KMS-11 (cell line): Measurements from ENCODE around the gene SLC29A3.

ENCODE experiments used
- H2AFZ ChIP-seq: fragments of 200-600 bp; sonication (generic); 2 replicates; pipeline ENCODE4 v1.6.1; 2016; ENCODE audit warnings: antibody characterized with exemption, mixed run types, low read depth
- H3K27ac ChIP-seq: fragments of 200-600 bp; sonication (generic); 2 replicates; pipeline ENCODE4 v1.6.1; 2016; ENCODE audit warnings: mild to moderate bottlenecking, mixed run types
- H3K27me3 ChIP-seq: fragments of 200-600 bp; sonication (generic); 2 replicates; pipeline ENCODE4 v1.6.1; 2017; ENCODE audit warnings: mild to moderate bottlenecking, low read depth, mixed run types, moderate library complexity; ENCODE audit not compliant: insufficient read depth
- H3K36me3 ChIP-seq: fragments of 200-600 bp; sonication (generic); 2 replicates; pipeline ENCODE4 v1.6.1; 2017; ENCODE audit warnings: mild to moderate bottlenecking, mixed run types; ENCODE audit not compliant: insufficient read depth
- H3K4me1 ChIP-seq: fragments of 200-600 bp; sonication (generic); 2 replicates; pipeline ENCODE4 v1.6.1; 2016; ENCODE audit warnings: mild to moderate bottlenecking, low read depth, mixed run types; ENCODE audit not compliant: poor library complexity, severe bottlenecking
- H3K4me2 ChIP-seq: fragments of 200-600 bp; sonication (generic); 2 replicates; pipeline ENCODE4 v1.7.0; 2016; ENCODE audit warnings: mild to moderate bottlenecking, mixed run types
- H3K4me3 ChIP-seq: fragments of 200-600 bp; sonication (generic); IDR thresholded peaks from 2 replicates; pipeline ENCODE4 v1.6.1; 2017; ENCODE audit warnings: low read depth, low read length, mixed read lengths; ENCODE audit not compliant: insufficient read depth
- H3K79me2 ChIP-seq: fragments of 200-600 bp; sonication (generic); 2 replicates; pipeline ENCODE4 v1.6.1; 2016; ENCODE audit warnings: low read depth, mixed run types; ENCODE audit not compliant: insufficient read depth
- H3K9ac ChIP-seq: fragments of 200-600 bp; sonication (generic); 2 replicates; pipeline ENCODE4 v1.6.1; 2016; ENCODE audit warnings: mild to moderate bottlenecking, mixed run types
- H4K20me1 ChIP-seq: fragments of 200-600 bp; sonication (generic); 2 replicates; pipeline ENCODE4 v1.6.1; 2016; ENCODE audit warnings: mild to moderate bottlenecking, mixed run types; ENCODE audit not compliant: insufficient read depth
- CTCF ChIP-seq: fragments of 200-600 bp; sonication (generic); conservative IDR thresholded peaks from 2 replicates; pipeline ENCODE4 v1.6.1; 2017; ENCODE audit warnings: low read depth, mild to moderate bottlenecking, antibody characterized with exemption, low read length, moderate library complexity, mixed read lengths

The SLC29A3 gene

GRCh38 chr10:71300555-71301370, 18.3 kb upstream of the SLC29A3 start:
- H3K27ac ChIP-seq, result no peak overlapping the region
- no peaks in the 10 kb centered on the region for H3K79me2 ChIP-seq
- no peak for TF ChIP-seq CTCF
- H2AFZ ChIP-seq, result no peak overlapping the region
- H3K4me1 ChIP-seq, result no peaks in the 10 kb centered on the region
- H4K20me1 ChIP-seq, result no peaks in the 10 kb centered on the region
- no peaks in the 10 kb centered on the region for H3K36me3 ChIP-seq
- peaks cover 47% of the 10 kb centered on the region; the same call in 1 of the 2 replicates for H3K27me3 ChIP-seq
- no peak overlapping the region for H3K4me3 ChIP-seq
- H3K4me2 ChIP-seq, result no peak overlapping the region
- H3K9ac ChIP-seq, result no peak overlapping the region

DNA sequence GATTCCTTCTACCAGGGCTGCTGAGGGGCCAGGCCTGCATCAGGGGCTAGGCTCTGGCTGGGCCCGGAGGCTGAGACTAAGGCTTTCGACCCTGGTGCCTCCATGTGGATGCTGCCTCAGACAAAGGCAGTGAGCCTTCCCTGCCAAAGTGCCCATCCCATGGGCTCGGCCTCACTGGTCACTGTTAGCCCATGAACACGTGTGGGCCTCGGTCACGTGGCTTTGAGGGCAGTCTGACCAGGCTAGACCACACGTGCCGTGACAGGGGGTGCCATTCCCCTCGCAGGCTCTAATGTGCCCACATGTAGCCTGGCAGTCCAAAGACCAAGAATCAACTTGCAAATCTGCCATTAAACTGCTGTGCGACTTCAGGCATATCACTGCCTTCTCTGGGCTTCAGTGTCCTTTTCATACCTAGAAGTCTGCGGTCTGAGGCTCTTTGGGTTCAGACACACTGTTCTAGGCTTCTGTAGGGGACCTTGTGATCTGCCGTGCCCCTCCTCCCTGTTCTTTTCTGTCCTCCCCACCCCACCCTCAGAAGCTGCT, 17.6 kb upstream of the SLC29A3 start:
- Histone ChIP-seq H3K4me3 (no peak overlapping the region), H3K27me3 (peaks cover 43% of the 10 kb centered on the region; the same call in 1 of the 2 replicates), H3K27ac (no peak overlapping the region), H3K9ac (no peak overlapping the region), H3K79me2 (no peaks in the 10 kb centered on the region), H3K4me2 (no peak overlapping the region), H3K36me3 (no peaks in the 10 kb centered on the region), H4K20me1 (no peaks in the 10 kb centered on the region), H3K4me1 (no peaks in the 10 kb centered on the region), H2AFZ (no peak overlapping the region)
- TF ChIP-seq CTCF, result no peak

DNA sequence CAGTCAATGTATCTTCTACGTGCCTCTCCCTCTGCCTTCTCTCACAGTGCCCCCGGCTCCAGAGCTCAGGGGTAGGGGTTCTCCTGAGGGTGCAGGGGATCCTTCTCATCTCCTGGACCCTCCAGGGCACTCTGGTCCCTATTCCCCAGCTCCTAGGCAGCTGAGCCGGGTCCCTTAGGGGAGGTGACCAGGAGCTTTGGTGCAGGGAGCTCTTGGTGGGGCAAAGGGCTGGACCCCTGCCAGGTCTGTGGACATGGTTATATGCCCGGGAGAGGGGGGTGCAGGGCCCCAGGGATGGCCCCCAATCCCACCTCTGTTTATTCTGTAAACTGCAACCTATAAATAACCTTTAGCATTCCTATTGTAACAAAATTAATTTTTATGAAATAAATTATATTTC, 16.6 kb upstream of the SLC29A3 start:
- H4K20me1 ChIP-seq, result no peaks in the 10 kb centered on the region
- no peak overlapping the region for H2AFZ ChIP-seq
- no peaks in the 10 kb centered on the region for H3K79me2 ChIP-seq
- no peak overlapping the region for H3K27ac ChIP-seq
- H3K27me3 ChIP-seq, result peaks cover 41% of the 10 kb centered on the region; the same call in 1 of the 2 replicates
- no peak overlapping the region for H3K4me2 ChIP-seq
- H3K4me1 ChIP-seq, result no peaks in the 10 kb centered on the region
- H3K9ac ChIP-seq, result no peak overlapping the region
- no peaks in the 10 kb centered on the region for H3K36me3 ChIP-seq
- no peak overlapping the region for H3K4me3 ChIP-seq
- TF ChIP-seq CTCF, result no peak

DNA sequence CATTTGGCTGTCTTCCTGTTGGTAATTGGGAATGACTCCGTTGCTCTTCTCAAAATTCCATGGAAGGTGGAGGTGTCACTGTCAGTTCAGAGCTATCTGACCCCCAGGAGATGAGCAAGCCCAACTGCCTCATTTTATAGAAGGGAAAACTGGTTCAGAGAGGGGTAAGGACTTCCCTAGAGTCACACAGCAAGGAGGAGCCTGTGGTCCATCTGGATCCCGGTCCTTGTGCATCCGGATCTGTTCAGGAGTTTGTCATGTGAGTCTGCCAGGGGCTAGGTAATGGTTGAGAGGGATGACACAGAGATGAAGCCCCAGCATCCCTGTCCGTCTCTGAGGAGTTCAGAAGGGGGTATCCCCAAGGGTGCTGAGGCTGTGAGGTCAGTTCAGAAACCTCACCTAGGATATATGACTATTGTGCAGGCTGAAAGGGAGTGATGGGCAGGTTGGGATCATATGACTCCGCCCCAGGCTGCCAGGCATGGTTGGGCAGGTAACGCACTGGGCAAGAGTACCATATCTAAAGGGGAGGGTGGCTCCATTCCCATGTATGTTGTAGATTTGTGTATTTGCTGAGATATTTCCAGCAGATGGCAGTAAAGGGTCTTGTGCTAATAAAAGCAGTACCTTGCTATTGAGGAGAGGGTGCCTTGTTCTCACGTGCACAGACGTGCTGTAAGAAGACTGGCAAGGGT, 16.0 kb upstream of the SLC29A3 start:
- Histone ChIP-seq H3K27ac (no peak overlapping the region), H3K9ac (no peak overlapping the region), H3K4me3 (no peak overlapping the region), H3K4me2 (no peak overlapping the region), H3K27me3 (peaks cover 38% of the 10 kb centered on the region; the same call in 1 of the 2 replicates), H2AFZ (no peak overlapping the region), H3K79me2 (no peaks in the 10 kb centered on the region), H4K20me1 (no peaks in the 10 kb centered on the region), H3K4me1 (no peaks in the 10 kb centered on the region), H3K36me3 (no peaks in the 10 kb centered on the region)
- TF ChIP-seq CTCF, result peak; percentile 67
